Activated CD4-positive, CD25-positive, alpha-beta regulatory T cell (primary cell): Measurements from ENCODE around the gene MAPK6.
"Not testable (repeated sequence)": the region's sequence is repeated elsewhere in the genome, so short reads cannot be mapped to it uniquely, and the experiment has no call there.

Source experiments
- DNase-seq, 4 experiments: peaks; one replicate each; lab custom pipeline; 2025; lab: John Stamatoyannopoulos, UW

MAPK6 gene

GRCh38 chr15:52042051-52042851, 23.2 kb downstream of the MAPK6 start:
- no peak for DNase-seq

- not testable (repeated sequence) for DNase-seq
These were observed 26.8 kb downstream of the MAPK6 start for GRCh38 chr15:52045795-52046298.

GRCh38 chr15:52046552-52046951, 27.5 kb downstream of the MAPK6 start:
- not testable (repeated sequence) for DNase-seq

- DNase-seq: no peak
These were observed 31.4 kb downstream of the MAPK6 start for GRCh38 chr15:52050416-52050815.

- DNase-seq: no peak
These were observed 33.3 kb downstream of the MAPK6 start for GRCh38 chr15:52052066-52052935.

GRCh38 chr15:52054381-52054780, 35.4 kb downstream of the MAPK6 start:
- DNase-seq: no peak

GRCh38 chr15:52054858-52055257, 35.8 kb downstream of the MAPK6 start:
- not testable (repeated sequence) for DNase-seq

- DNase-seq: no peak
These were observed 37.0 kb downstream of the MAPK6 start for GRCh38 chr15:52056001-52056400.

GRCh38 chr15:52056496-52056895, 37.5 kb downstream of the MAPK6 start:
- DNase-seq: no peak

- no peak for DNase-seq
These were observed 39.0 kb downstream of the MAPK6 start for GRCh38 chr15:52057996-52058395.

- DNase-seq: no peak
These were observed 41.5 kb downstream of the MAPK6 start for GRCh38 chr15:52060501-52060900.

- no peak for DNase-seq
These were observed 48.0 kb downstream of the MAPK6 start for GRCh38 chr15:52066842-52067544.

GRCh38 chr15:52067545-52067926, 48.5 kb downstream of the MAPK6 start:
- DNase-seq: no peak

- no peak for DNase-seq
These were observed 49.1 kb downstream of the MAPK6 start for GRCh38 chr15:52068004-52068615.

GRCh38 chr15:52069559-52069958, 50.5 kb downstream of the MAPK6 start:
- DNase-seq: no peak

- no peak for DNase-seq
These were observed 52.6 kb downstream of the MAPK6 start for GRCh38 chr15:52071570-52071969.

GRCh38 chr15:52076889-52077781, 58.1 kb downstream of the MAPK6 start:
- no peak for DNase-seq

- DNase-seq: no peak
These were observed 59.3 kb downstream of the MAPK6 start for GRCh38 chr15:52078197-52078875.

- DNase-seq: peak; percentile 61 to 84 (median 80)
These were observed 60.1 kb downstream of the MAPK6 start for GRCh38 chr15:52078876-52079700.
